Body of pancreas (tissue), 4 donors: ENCODE measurements around the gene CAMTA1. TPM values are rescaled to one million over a fixed set of nuclear protein-coding genes. Genes with fewer than 3 reads are reported as not detected.
A peak's percentile ranks its signal among the peaks of the same experiment; 100 is the strongest.

Experiments used
- ATAC-seq: fragments of 150-250 bp; one replicate; pipeline ENCODE4 v1.9.1; 2016
- DNase-seq, 4 donors: peaks; one replicate each; pipeline ENCODE4 v3.0.0-alpha.2; 2019
- H3K27ac ChIP-seq, 4 donors: fragments of 200-600 bp; sonication (generic); 1 replicate in 3 of 4; 2 replicates in 1 of 4; pipeline versions ENCODE4 v1.5.1 to v1.6.1; 2016 to 2019; ENCODE audit warnings: mild to moderate bottlenecking in 1 of 4, mixed read lengths in 1 of 4, moderate library complexity in 1 of 4
- H3K27me3 ChIP-seq, 2 donors: fragments of 200-600 bp; sonication (generic); one replicate each; pipeline ENCODE4 v1.6.0; 2016; ENCODE audit warnings: mild to moderate bottlenecking in 1 of 2
- H3K36me3 ChIP-seq, 2 donors: fragments of 200-600 bp; sonication (generic); replicated peaks in 1 of 2; 2 replicates each; pipeline ENCODE4 v1.5.1; 2016; ENCODE audit warnings: low read depth in 2 of 2; ENCODE audit not compliant: insufficient read depth in 1 of 2
- H3K4me1 ChIP-seq: fragments of 200-600 bp; sonication (generic); one replicate; pipeline ENCODE4 v1.6.0; 2016
- H3K4me3 ChIP-seq, 2 donors: fragments of 200-600 bp; sonication (generic); 1 replicate in 1 of 2; 2 replicates in 1 of 2; pipeline ENCODE4 v1.5.1; 2016 to 2019
- H3K9me3 ChIP-seq, 3 donors: fragments of 200-600 bp; sonication (generic); 1 replicate in 2 of 3; 2 replicates in 1 of 3; pipeline ENCODE4 v1.5.1; 2016
- CTCF ChIP-seq, 7 experiments: fragments of 450-650 bp in 4 of 7; fragments of 200-600 bp in 3 of 7; sonication (generic) in 3 of 7; IDR thresholded peaks; one replicate each; pipeline ENCODE4 v1.5.1; 2016 to 2019; ENCODE audit warnings: antibody characterized with exemption in 7 of 7
- POLR2A ChIP-seq, 3 donors: fragments of 450-650 bp; IDR thresholded peaks; one replicate each; pipeline ENCODE4 v1.6.1; 2016; ENCODE audit warnings: antibody characterized with exemption in 3 of 3, mild to moderate bottlenecking in 2 of 3
- WGBS, 2 donors: methylation state at CpG; one replicate each; pipeline ENCODE4 v1.1.5; 2017; 5-methylcytosine and 5-hydroxymethylcytosine counted together
- intact Hi-C: fragments of 100-400 bp; cut with DNase I; formaldehyde crosslinking; loops from one replicate; pipeline ENCODE4 v1.15.1; 2023
- total RNA-seq, 2 donors: library from RNA; depleted of rRNA; stranded (reverse); fragments of >200 nt; gene quantifications; one replicate each; pipeline ENCODE4 v1.1.0, GENCODE V29; 2016

CAMTA1 gene
- total RNA-seq, 2 donors from 2014 or later: 36.3 to 59.7 TPM

- intact Hi-C loops: no loop called here
- WGBS, 2 donors: 73 to 81% methylated on average over 13 of the region's 13 CpGs
- DNase-seq (peak in 3 of 4 donors; percentile 41 to 64 (median 57)), ATAC-seq (no peak)
- no peaks in the 10 kb centered on the region for H3K9me3 ChIP-seq
- no peaks in the 10 kb centered on the region for H3K36me3 ChIP-seq
- peaks cover 13% of the 10 kb centered on the region for H3K4me1 ChIP-seq
- peak overlapping the region in 2 of 4 donors; percentile 5 to 18 for H3K27ac ChIP-seq
- TF ChIP-seq POLR2A (IDR thresholded peaks at IDR 0.05): no peak
- no peak for TF ChIP-seq CTCF (IDR thresholded peaks at IDR 0.05)
- H3K27me3 ChIP-seq: no peaks in the 10 kb centered on the region
- no peak overlapping the region for H3K4me3 ChIP-seq
Measured at GRCh38 chr1:7581754-7582459, 796.7 kb downstream of the CAMTA1 start.

GRCh38 chr1:7582460-7582972 is 797.3 kb downstream of the CAMTA1 start:
- no peaks in the 10 kb centered on the region for H3K27me3 ChIP-seq
- TF ChIP-seq POLR2A (IDR thresholded peaks at IDR 0.05): no peak
- TF ChIP-seq CTCF (IDR thresholded peaks at IDR 0.05): no peak
- H3K36me3 ChIP-seq: no peaks in the 10 kb centered on the region
- no peak overlapping the region for H3K4me3 ChIP-seq
- H3K27ac ChIP-seq: no peak overlapping the region
- intact Hi-C loops: no loop called here
- ATAC-seq (no peak), DNase-seq (no peak)
- H3K9me3 ChIP-seq: no peaks in the 10 kb centered on the region
- 88 to 96% methylated on average over 3 to 4 of the region's 4 CpGs for WGBS, 2 donors
- peaks cover 13% of the 10 kb centered on the region for H3K4me1 ChIP-seq

DNA sequence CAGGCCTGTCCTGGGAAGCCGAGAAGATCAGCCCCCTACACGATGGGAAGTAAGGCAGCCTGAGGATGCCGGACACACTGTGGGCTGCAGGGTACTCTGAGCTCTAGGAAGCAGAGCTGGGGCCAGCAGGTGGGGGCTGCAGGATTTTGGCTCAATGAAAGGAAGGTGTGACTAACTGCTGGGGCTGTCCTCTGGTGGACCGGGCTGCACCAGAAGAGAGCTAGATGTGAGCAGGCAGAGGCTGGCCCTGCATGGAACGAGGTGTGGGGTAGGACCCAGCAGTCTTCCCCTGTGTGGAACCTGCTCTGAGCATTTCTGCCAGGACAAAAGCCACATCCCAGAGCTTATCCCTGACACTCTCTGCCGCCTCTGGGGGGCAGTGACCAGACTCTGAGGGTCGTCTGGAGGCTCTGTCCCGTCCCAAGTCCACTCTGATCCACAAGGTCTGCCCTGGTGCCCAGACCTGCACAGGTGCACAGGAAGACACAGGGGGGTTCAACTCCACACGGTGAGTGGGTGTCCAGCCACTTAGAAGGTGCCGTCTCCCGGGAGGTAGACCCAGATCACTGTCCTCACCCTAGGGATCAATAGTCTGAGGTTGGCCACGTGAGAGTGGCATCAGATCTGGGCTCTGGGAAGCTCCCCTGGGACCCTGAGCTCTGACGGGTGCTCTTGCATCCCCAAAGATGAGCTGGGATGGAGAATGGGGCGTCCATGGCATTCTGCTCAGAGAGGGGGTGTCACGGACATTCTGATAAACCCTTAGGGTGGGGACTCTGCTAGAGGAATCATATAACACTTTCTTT is 798.2 kb downstream of the CAMTA1 start:
- TF ChIP-seq CTCF (IDR thresholded peaks at IDR 0.05) (no peak), POLR2A (IDR thresholded peaks at IDR 0.05) (no peak)
- H3K27ac ChIP-seq: no peak overlapping the region
- ATAC-seq: no peak
- WGBS, 2 donors: 80 to 81% methylated on average over 6 to 15 of the region's 15 CpGs
- no peak for DNase-seq
- H3K27me3 ChIP-seq: no peaks in the 10 kb centered on the region
- no peak overlapping the region for H3K4me3 ChIP-seq
- H3K4me1 ChIP-seq: peaks cover 13% of the 10 kb centered on the region
- no peaks in the 10 kb centered on the region for H3K36me3 ChIP-seq
- H3K9me3 ChIP-seq: no peaks in the 10 kb centered on the region
- intact Hi-C loops: no loop called here

DNA sequence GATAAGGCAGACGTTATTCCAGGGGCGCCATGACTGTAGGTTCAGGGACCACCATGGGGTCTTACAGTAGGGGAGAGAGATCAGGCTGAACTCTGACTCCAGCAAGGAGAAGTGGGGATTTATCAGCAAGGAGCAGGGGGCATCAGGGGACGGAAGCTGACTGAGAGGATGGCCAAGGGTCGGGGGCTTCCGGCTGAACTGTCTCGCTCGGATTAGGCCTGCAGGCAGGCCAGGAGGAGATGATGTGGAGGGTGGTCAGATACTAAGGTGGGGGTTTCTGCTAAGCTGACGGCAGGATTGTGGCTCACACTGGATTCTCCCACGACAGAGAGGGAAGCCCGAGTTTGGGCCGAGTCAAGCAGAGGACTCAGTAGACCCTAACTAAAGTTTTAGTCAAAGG is 798.9 kb downstream of the CAMTA1 start:
- DNase-seq: no peak
- H3K4me3 ChIP-seq: no peak overlapping the region
- no peaks in the 10 kb centered on the region for H3K9me3 ChIP-seq
- no peaks in the 10 kb centered on the region for H3K27me3 ChIP-seq
- H3K36me3 ChIP-seq: no peaks in the 10 kb centered on the region
- H3K4me1 ChIP-seq: peaks cover 13% of the 10 kb centered on the region
- TF ChIP-seq POLR2A (IDR thresholded peaks at IDR 0.05): no peak
- TF ChIP-seq CTCF (IDR thresholded peaks at IDR 0.05): no peak
- intact Hi-C loops: no loop called here
- ATAC-seq: no peak
- H3K27ac ChIP-seq: no peak overlapping the region
- 87 to 92% methylated on average over 11 of the region's 11 CpGs for WGBS, 2 donors
